Astrocyte (in vitro differentiated cells and primary cell): ENCODE results near the gene FGFR3.

ENCODE experiments used
- CTCF ChIP-seq: IDR thresholded peaks from 2 replicates; pipeline ENCODE4 v1.5.1; 2011; ENCODE audit warnings: low read depth, mild to moderate bottlenecking, inconsistent platforms, low read length, moderate library complexity; ENCODE audit not compliant: insufficient read depth
- EZH2 ChIP-seq: IDR thresholded peaks from 2 replicates; pipeline ENCODE4 v1.6.1; 2012; ENCODE audit warnings: mild to moderate bottlenecking, low read length, inconsistent platforms; ENCODE audit not compliant: insufficient read depth

DNA sequence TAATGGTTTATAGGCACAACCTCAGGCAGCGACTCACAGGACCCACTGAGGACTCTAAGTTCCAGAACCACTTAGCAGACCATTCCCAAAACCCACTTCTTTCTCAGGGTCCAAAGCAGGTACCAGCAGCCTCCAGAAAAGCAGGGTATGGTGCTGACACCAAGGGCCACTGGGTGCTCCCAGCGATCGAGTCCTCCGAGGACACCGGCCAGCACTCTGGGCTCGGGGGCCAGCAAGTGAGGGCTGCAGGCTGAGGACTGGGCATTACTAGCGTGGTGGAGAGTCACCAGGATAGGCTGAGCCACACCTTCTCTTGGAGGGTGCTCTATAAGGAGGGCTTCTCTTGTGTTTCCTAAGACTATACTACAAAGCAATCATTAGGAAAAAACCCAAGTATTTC, 43.6 kb downstream of the FGFR3 start:
- TF ChIP-seq CTCF: no peak
- TF ChIP-seq EZH2: no peak
